HL-60 (cell line): ENCODE results near the gene PKN2.
A peak's percentile ranks its signal among the peaks of the same experiment; 100 is the strongest.

ENCODE experiments used
- CTCF ChIP-seq: IDR thresholded peaks from one replicate; pipeline ENCODE4 v1.5.1; 2011; ENCODE audit warnings: low read length, control low read depth, inconsistent platforms; ENCODE audit not compliant: insufficient read depth
- GABPA ChIP-seq: IDR thresholded peaks from 2 replicates; pipeline ENCODE4 v1.6.1; 2012; ENCODE audit warnings: low read depth
- POLR2AphosphoS5 ChIP-seq: IDR thresholded peaks from 2 replicates; pipeline ENCODE4 v1.6.1; 2012; ENCODE audit warnings: low read depth
- REST ChIP-seq: IDR thresholded peaks from 2 replicates; pipeline ENCODE4 v1.6.1; 2012; ENCODE audit warnings: low read depth; ENCODE audit not compliant: insufficient replicate concordance

GRCh38 chr1:88877382-88877825, 193.3 kb downstream of the PKN2 start:
- TF ChIP-seq CTCF (peak; percentile 17), POLR2AphosphoS5 (no peak), GABPA (no peak), REST (no peak)
